Mesothelial cell of epicardium (in vitro differentiated cells): Measurements from ENCODE around the gene RNF26. TPM values are rescaled to one million over a fixed set of nuclear protein-coding genes. Genes with fewer than 3 reads are reported as not detected.

Experiments used
- DNase-seq, 2 experiments: peaks; one replicate each; pipeline ENCODE4 v3.0.0; 2021; ENCODE audit warnings: low spot score in 2 of 2; ENCODE audit not compliant: unreplicated experiment in 2 of 2
- H3K27ac Mint-ChIP-seq: 2 replicates; pipeline ENCODE4 v1.8.0; 2021; ENCODE audit warnings: mixed read lengths
- H3K27me3 Mint-ChIP-seq: 2 replicates; pipeline ENCODE4 v1.8.0; 2021; ENCODE audit warnings: low read depth, mixed read lengths
- H3K36me3 Mint-ChIP-seq: 2 replicates; pipeline ENCODE4 v1.8.0; 2021; ENCODE audit warnings: mixed read lengths
- H3K4me1 Mint-ChIP-seq: 2 replicates; pipeline ENCODE4 v1.8.0; 2021; ENCODE audit warnings: mixed read lengths
- H3K4me3 Mint-ChIP-seq: 2 replicates; pipeline ENCODE4 v1.8.0; 2021; ENCODE audit warnings: mild to moderate bottlenecking, moderate library complexity, mixed read lengths
- H3K9me3 Mint-ChIP-seq: 2 replicates; pipeline ENCODE4 v1.8.0; 2021; ENCODE audit warnings: mixed read lengths
- total RNA-seq: library from RNA; stranded (reverse); gene quantifications from 3 replicates; pipeline ENCODE4 v1.2.1, GENCODE V29; 2021
- TF ChIP-seq, protein P1 (sequence below): fragments of 200-600 bp; sonication (generic); IDR thresholded peaks from one replicate; pipeline ENCODE4 v1.5.0; 2021; ENCODE audit warnings: antibody characterized with exemption; ENCODE audit not compliant: unreplicated experiment

The RNF26 gene
- total RNA-seq, 1 donor from 2014 or later = 36.2 TPM

DNA sequence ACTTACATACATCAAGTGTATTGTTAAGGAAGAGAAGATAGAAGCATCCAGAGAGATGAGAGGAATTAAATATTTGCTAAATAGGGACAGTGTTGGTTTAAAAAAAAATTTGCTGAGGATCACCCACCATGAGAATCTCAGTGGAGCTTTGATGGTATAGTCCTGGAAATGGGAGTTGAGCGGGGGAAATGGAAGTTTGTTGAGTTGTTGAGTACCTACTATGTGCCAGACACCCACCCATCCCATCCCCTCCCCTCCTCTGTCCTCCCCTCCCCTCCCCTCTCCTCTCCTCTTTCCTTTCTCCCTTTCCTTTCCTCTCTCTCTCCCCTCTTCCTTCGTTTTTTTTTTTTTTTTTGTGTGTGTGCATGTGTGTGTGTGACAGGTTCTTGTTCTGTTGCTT is 16.9 kb downstream of the RNF26 start:
- H3K36me3 Mint-ChIP-seq = no peaks in the 10 kb centered on the region
- peaks cover 17% of the 10 kb centered on the region for H3K27me3 Mint-ChIP-seq
- TF ChIP-seq, protein P1, sequence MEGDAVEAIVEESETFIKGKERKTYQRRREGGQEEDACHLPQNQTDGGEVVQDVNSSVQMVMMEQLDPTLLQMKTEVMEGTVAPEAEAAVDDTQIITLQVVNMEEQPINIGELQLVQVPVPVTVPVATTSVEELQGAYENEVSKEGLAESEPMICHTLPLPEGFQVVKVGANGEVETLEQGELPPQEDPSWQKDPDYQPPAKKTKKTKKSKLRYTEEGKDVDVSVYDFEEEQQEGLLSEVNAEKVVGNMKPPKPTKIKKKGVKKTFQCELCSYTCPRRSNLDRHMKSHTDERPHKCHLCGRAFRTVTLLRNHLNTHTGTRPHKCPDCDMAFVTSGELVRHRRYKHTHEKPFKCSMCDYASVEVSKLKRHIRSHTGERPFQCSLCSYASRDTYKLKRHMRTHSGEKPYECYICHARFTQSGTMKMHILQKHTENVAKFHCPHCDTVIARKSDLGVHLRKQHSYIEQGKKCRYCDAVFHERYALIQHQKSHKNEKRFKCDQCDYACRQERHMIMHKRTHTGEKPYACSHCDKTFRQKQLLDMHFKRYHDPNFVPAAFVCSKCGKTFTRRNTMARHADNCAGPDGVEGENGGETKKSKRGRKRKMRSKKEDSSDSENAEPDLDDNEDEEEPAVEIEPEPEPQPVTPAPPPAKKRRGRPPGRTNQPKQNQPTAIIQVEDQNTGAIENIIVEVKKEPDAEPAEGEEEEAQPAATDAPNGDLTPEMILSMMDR = no peak
- H3K9me3 Mint-ChIP-seq = no peaks in the 10 kb centered on the region
- H3K4me1 Mint-ChIP-seq = peaks cover 11% of the 10 kb centered on the region
- H3K27ac Mint-ChIP-seq = no peak overlapping the region
- no peak for DNase-seq
- no peak overlapping the region for H3K4me3 Mint-ChIP-seq

DNA sequence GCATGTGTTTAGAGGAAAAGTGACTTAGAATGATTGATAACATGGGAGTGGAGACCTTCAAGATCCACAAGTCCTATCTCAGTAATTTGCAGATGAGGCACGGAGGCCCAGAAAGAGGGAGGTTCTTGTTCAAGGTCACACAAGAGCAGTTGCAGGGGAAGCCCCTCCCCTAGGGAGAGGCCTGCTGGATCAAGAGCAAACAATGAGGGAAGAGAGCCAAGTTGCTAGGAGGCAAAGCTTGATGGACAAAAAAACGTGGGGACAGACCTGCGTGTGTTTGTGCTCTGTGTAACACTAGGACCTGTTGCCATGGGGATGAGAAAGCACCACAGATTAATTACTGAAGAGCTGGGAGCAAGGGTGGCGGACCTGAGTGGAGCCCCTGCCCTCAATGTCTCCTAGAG is 18.5 kb downstream of the RNF26 start:
- Mint-ChIP-seq H3K27ac (peak overlapping the region; percentile 22), H3K9me3 (no peaks in the 10 kb centered on the region), H3K27me3 (peaks cover 2% of the 10 kb centered on the region), H3K4me1 (peaks cover 21% of the 10 kb centered on the region), H3K36me3 (peaks cover 4% of the 10 kb centered on the region), H3K4me3 (no peak overlapping the region)
- DNase-seq = no peak
- TF ChIP-seq, protein P1 = no peak

DNA sequence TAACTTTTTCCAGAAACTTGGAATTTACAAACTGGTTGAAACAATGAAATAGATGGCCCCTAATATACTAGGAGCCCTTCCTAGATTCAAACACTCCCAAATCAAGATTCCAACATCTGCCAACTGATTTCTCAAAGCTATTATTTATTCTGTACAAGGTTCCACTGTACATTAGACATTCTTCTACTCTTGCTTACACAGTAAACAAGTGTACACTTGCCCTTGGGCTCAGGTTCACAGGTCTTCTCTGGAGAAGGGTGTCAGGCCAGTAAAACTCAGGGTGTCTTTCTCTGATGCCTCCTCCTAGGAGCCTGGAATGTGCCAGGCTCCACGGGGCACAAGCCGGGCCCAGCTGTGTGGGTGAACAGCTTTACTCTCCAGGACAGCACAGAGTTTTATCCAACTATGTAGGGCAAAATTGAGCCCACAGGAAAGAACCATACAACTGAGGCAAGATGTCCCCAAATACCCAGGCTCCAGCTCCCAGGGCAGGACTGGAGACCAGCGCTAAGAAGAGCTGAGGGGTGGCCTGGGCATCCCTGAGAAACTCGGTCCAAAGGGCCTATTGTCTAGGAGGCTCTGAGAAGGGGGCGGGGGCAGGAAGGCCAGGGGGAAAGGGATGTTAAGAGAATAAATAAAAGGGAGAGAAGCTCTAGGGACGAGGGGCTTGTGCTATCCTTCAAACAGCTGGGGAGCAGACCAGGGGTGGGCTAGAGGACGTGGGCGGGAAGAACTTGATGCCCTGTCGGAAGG is 20.9 kb downstream of the RNF26 start:
- Mint-ChIP-seq H3K27me3 (no peaks in the 10 kb centered on the region), H3K9me3 (no peaks in the 10 kb centered on the region), H3K27ac (no peak overlapping the region), H3K4me1 (peaks cover 26% of the 10 kb centered on the region), H3K4me3 (no peak overlapping the region), H3K36me3 (peaks cover 17% of the 10 kb centered on the region)
- no peak for DNase-seq
- TF ChIP-seq, protein P1 = no peak

DNA sequence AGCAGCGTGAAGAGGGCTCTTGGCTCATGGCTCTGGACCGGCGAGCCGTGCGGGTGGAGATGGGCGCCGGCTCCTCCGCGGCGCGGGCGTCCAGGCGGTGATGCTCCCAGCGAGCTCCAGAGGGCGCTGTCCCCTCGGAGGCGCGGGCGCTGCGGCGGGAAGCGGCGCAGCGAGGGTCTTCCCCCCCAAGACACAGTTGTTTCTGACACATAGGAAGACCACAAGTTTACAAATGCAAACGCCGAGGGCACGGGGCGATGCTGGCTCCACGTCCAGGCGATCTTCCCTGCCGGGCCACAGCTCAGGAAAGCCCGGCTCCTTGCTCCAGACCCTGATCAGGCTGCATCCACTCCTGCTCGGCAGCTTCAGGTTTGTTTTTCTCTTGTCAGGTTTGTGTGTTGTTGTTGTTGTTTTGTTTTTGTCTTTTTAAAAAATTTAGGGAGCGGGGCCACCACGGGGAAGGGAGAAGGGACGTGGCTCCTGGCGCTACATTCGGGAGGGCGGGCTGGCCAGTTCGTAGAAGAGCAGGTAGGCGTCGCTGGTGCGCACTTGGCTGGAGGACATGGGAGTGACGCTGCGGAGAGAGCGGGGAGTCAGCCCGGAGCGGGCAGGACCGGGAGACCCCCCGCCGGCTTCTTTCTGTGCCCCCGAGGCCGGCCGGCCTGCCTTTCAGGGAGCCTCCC is 22.2 kb downstream of the RNF26 start:
- H3K9me3 Mint-ChIP-seq = no peaks in the 10 kb centered on the region
- no peaks in the 10 kb centered on the region for H3K27me3 Mint-ChIP-seq
- H3K27ac Mint-ChIP-seq = peak overlapping the region; percentile 90
- H3K36me3 Mint-ChIP-seq = peaks cover 17% of the 10 kb centered on the region
- TF ChIP-seq, protein P1 = peak; percentile 94
- peak overlapping the region; percentile 75 for H3K4me3 Mint-ChIP-seq
- DNase-seq = peak; percentile 71 to 84
- peaks cover 35% of the 10 kb centered on the region for H3K4me1 Mint-ChIP-seq

DNA sequence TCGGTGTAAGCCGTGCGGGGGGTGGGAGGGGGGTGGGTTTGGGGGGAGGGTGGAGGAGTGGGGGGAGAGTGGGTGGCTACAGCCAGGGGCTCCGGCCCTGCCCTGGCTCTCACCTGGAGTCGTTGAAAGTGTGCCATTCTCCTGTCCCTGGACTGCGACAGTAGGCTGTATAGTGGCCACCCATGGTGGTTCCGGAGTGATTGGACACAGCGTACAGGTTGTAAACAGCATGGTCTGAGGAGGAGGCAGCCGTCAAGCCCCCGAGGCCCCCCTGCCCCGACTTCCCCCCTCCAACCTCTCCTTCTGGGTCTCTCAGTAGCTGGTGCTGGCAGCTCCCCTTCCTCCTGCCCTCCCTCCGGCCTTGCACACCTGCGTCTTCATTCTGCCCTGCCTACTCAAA is 22.7 kb downstream of the RNF26 start:
- DNase-seq = no peak
- TF ChIP-seq, protein P1 = no peak
- Mint-ChIP-seq H3K9me3 (no peaks in the 10 kb centered on the region), H3K4me3 (peak overlapping the region; percentile 49), H3K27ac (peak overlapping the region; percentile 43), H3K4me1 (peaks cover 41% of the 10 kb centered on the region), H3K36me3 (peaks cover 17% of the 10 kb centered on the region), H3K27me3 (no peaks in the 10 kb centered on the region)
